Activated naive CD4-positive, alpha-beta T cell treated with anti-CD3 and anti-CD28 coated beads, Interleukin-2, amount 50 U/mL, for 72 hours (primary cell): ENCODE data around the gene CCSAP. TPM values are rescaled to one million over a fixed set of nuclear protein-coding genes. Genes with fewer than 3 reads are reported as not detected.

Experiments used
- ATAC-seq, 2 donors: fragments of 150-1000 bp; cut with Tn5 transposase; 2 replicates each; pipeline ENCODE4 v1.10.0; 2021; ENCODE audit warnings: mild to moderate bottlenecking in 2 of 2, moderate library complexity in 2 of 2
- DNase-seq, 2 donors: peaks; one replicate each; pipeline ENCODE4 v3.0.0; 2021 to 2022; ENCODE audit warnings: low spot score in 2 of 2
- H3K27ac Mint-ChIP-seq, 2 donors: one replicate each; pipeline ENCODE4 v1.8.0; 2022; ENCODE audit warnings: mild to moderate bottlenecking in 2 of 2, mixed read lengths in 2 of 2
- H3K36me3 Mint-ChIP-seq, 2 donors: one replicate each; pipeline ENCODE4 v1.8.0; 2022; ENCODE audit warnings: mixed read lengths in 2 of 2
- H3K9me3 Mint-ChIP-seq, 2 donors: one replicate each; pipeline ENCODE4 v1.8.0; 2022; ENCODE audit warnings: mixed read lengths in 2 of 2
- total RNA-seq, 2 donors: library from RNA; stranded (reverse); gene quantifications; one replicate each; pipeline ENCODE4 v1.2.3, GENCODE V29; 2022

The CCSAP gene
- total RNA-seq, 2 donors from 2014 or later = 5.9 to 11.4 TPM

DNA sequence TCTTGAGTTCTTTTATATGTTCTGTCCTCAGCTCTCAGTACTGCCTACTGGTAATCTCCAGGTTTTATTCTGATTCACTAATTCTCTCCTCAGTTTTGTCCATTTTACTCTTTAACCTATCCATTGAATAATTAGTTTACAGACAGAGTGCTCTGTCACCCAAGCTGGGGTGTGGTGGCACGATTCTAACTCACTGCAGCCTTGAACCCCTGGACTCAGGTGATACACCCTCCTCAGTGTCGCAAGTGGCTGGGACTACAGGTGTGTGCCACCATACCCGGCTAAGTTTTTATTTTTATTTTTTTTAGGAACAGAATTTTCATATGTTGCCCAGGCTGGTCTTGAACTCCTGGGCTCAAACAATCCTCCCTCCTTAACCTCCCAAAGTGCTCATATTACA, 58.0 kb downstream of the CCSAP start:
- Mint-ChIP-seq H3K27ac (peak overlapping the region in 1 of 2 donors; percentile 12), H3K9me3 (peaks cover 0 to 7% of the 10 kb centered on the region in 2 donors), H3K36me3 (peaks cover 4 to 33% of the 10 kb centered on the region in 2 donors)
- DNase-seq = no peak
- no peak for ATAC-seq

DNA sequence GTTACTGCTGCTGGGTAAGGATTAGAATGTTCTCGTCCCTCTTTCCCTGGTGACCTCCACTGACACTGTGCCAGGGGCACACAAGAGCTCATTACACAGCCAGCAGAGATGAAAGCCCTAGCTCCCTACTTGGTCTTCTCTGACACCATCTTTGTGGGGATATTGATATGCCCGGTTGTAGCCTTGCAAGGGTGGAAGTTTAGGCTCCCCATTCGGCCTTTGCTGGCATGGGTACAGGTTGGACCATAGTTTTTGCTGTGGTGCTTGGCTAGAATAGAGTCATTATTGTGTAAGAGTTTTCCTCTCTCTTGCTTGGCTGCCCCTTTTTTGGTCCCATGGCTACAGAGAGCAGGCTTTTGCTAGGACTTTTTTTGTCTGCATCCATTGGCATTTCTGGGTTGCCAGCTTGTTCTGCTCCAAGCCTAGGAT, 59.6 kb downstream of the CCSAP start:
- ATAC-seq = no peak
- Mint-ChIP-seq H3K9me3 (peaks cover 0 to 7% of the 10 kb centered on the region in 2 donors), H3K27ac (peak overlapping the region in 1 of 2 donors; percentile 16), H3K36me3 (peaks cover 0 to 22% of the 10 kb centered on the region in 2 donors)
- no peak for DNase-seq

DNA sequence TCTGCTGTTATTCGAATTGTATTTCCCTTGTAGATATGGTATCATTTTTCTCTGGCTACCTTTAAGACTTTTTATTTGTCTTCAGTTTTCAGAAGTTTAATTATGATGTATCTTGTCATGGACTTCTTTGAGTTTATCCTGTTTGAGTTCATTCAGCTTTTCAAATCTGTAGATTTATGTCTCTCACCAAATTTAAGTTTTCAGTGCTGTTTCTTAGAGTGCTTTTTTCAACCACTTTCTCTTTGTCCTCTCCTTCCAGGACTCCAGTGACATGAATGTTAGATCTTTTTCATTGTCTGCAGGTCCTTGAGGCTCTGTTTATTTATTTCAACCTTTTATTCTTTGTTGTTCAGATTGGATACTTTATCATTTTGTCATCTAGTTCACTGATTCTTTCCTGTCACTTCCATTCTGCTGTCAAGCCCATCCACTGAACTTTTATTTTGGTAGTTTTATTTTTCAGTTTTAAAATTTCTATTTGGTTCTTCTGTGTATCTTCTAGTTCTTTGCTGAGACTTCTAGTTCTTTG, 60.5 kb downstream of the CCSAP start:
- Mint-ChIP-seq H3K27ac (no peak overlapping the region), H3K9me3 (peaks cover 0 to 7% of the 10 kb centered on the region in 2 donors), H3K36me3 (peaks cover 0 to 22% of the 10 kb centered on the region in 2 donors)
- DNase-seq = no peak
- no peak for ATAC-seq

DNA sequence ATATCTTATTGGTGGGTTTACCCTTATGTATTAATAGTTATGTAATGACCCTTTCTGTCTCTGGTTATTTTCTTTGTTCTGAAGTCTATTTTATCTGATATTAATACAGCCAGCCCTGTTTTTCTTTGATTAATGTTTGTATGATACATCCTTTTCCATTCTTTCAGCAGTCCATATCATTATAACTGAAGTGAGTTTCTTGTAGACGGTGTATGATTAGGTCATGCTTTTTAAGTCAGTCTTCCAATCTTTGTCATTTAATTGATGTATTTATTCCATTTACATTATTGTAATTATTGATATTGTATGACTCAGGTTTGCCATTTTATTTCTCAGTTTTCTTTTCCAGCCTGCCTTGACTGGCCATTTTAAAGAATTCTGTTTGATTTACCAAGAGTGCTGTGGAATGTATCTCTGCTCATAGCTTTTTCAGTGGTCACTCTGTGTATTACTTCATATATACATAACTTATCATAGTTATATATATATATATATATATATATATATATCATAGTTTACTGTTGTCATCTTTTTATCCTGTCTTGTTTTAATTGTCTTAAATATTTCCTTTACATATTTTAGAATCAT, 61.4 kb downstream of the CCSAP start:
- H3K27ac Mint-ChIP-seq = no peak overlapping the region
- H3K36me3 Mint-ChIP-seq = peaks cover 0 to 14% of the 10 kb centered on the region in 2 donors
- ATAC-seq (peak in 1 of 2 donors; percentile 12), DNase-seq (no peak)
- H3K9me3 Mint-ChIP-seq = peaks cover 0 to 7% of the 10 kb centered on the region in 2 donors

DNA sequence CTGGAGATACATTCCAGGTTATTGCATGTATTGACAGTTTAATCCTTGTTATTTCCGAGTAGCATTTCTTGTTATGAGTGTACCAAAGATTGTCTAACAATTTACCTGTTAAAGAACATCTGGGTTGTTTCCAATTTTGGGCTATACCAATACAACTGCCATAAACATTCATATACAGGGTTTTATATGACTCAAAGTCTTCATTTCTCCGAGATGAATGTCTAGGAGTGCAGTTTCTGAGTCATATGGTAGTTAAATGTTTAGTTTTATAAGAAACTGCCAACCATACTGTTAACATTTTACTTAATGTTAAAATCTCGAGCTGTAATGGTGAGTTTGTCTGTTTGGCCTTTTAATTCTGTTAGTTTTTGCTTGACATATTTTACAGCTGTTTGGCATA, 61.9 kb downstream of the CCSAP start:
- DNase-seq (no peak), ATAC-seq (peak; percentile 36 to 97)
- Mint-ChIP-seq H3K27ac (no peak overlapping the region), H3K9me3 (peaks cover 0 to 7% of the 10 kb centered on the region in 2 donors), H3K36me3 (peaks cover 0 to 14% of the 10 kb centered on the region in 2 donors)

DNA sequence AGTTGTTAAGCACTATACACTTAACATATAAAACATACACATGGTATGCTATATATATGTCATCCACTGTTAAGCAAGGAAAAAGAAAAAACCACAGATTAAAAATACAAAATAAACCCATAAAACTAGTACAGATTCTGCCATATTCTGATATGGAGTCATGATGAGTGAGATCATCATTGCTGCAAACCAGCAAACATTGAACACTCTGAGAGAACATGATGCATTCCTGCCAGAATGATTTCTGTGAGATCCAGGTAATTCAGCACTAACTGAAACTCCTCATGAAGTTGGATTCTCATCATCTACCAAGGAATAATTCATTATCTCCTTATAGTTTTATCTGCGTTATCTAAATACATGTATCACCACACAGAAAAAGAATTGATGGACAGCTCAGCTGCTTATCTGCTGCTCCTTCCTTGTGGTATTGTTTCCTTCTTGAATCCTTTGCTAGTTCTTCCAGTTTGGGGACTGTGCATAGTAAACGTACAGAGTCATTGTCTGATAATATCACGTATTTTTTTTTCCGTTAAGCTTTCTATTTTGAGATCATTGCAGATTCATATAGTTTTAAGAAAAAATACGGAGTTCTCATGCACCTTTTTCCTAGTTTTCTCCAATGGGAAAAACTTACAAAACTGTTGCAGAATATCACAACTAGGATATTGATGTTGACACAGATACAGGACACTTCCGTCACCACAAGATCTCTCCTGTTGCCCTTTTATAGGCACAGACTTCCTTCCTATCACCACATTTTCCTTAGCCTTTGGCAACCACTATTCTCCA, 62.6 kb downstream of the CCSAP start:
- Mint-ChIP-seq H3K9me3 (peaks cover 0 to 7% of the 10 kb centered on the region in 2 donors), H3K36me3 (peaks cover 0 to 16% of the 10 kb centered on the region in 2 donors), H3K27ac (no peak overlapping the region)
- DNase-seq (no peak), ATAC-seq (peak in 1 of 2 donors; percentile 30)

DNA sequence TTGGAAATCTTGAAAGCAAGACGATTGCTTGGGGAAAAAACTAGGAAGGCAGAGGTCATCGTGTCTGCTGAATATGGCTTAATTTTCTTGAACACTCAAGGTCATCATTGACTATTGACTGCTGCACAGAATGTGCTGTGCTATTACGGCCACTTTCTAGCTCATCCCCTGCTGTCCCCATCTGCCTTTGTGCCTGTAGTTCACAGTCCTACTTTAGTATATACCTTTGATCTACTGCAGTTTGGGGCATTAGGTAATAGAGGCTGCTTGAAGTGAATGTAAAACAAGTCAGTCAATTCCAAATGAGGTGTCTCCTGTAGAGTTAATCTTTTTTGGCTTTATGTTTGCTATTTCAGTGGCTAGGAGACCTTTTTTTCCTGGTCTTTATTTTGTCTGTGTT, 63.6 kb downstream of the CCSAP start:
- no peak for ATAC-seq
- DNase-seq = no peak
- H3K27ac Mint-ChIP-seq = no peak overlapping the region
- H3K36me3 Mint-ChIP-seq = peaks cover 0 to 19% of the 10 kb centered on the region in 2 donors
- H3K9me3 Mint-ChIP-seq = peaks cover 0 to 7% of the 10 kb centered on the region in 2 donors

DNA sequence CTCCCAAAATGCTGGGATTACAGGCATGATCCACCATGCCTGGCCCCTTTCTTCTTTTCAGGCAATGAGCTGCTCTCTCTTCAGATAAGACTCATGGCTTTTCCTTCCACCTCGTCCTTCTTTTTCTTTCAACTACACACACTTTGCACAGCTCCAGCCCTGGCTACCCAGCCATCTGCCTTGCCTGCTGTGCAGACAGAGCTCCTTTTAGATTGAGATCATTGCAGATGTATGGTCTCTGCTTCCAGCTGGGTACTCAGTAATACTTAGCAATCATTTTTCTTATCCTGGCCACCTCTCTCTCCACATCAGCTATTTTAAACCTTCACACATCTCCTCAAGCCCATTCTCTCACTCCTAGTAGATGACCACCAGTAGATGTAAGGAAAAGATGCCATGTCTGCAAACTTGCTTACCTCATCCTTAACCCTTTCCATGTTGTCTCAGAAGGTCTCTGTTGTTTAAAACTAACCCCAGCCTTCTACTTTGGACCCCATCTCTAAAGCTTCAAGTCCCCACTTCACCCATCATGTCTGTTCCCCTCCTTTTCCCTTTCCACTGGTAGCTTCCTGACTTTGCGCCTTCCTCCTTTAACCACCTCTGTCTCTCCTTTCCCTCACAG, 64.6 kb downstream of the CCSAP start:
- Mint-ChIP-seq H3K36me3 (peaks cover 0 to 19% of the 10 kb centered on the region in 2 donors), H3K9me3 (peaks cover 0 to 7% of the 10 kb centered on the region in 2 donors), H3K27ac (no peak overlapping the region)
- DNase-seq = no peak
- ATAC-seq = no peak

DNA sequence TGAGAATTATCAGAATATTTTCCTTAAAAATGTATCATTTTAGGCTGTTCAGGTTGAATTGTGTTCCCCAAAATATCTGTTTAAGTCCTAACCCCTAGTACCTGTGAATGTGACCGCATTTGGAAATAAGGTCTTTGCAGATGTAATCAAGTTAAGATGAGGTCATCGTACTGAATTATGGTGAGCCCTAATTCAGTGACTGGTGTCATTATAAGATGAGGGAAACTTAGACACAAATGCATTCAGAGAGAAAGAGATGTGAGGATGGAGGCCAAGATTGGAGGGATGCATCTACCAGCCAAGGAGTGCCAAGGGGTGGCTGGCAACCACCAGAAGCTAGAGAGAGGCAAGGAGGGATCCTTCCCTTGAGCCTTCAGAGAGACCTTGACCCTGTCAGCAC, 67.8 kb downstream of the CCSAP start:
- ATAC-seq = no peak
- H3K27ac Mint-ChIP-seq = no peak overlapping the region

DNA sequence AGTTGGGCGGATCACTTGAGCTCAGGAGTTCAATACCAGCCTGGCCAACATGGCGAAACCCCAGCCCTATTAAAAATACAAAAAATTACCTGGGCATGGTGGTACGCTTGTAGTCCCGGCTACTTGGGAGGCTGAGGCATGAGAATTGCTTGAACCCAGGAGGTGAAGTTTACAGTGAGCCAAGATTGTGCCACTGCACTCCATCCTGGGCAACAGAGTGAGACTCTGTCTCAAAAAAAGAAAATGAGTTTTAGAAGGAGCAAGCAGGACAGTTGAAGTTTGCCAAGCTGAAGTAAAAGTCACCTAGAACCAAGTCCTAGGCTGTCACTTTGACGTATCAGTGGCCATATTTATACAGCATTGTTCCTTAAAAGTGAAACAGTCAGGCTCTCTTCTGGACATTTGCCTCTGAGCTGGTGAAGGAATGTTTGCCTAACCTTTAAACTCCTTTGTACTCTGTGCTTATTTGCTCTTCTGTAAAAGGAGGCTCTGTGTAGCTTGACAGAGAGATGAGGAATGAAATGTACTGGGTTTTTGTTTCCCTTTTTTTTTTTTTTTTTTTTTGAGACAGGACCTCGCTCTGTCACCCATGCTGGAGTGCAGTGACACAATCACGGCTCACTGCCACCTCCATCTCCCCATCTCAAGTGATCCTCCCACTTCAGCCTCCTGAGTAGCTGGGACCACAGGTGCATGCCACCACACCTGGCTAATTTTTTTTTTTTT, 69.2 kb downstream of the CCSAP start:
- H3K27ac Mint-ChIP-seq = no peak overlapping the region
- no peak for DNase-seq
- H3K36me3 Mint-ChIP-seq = peaks cover 11 to 15% of the 10 kb centered on the region in 2 donors
- ATAC-seq = no peak
- no peaks in the 10 kb centered on the region for H3K9me3 Mint-ChIP-seq

More for the DNA sequence above, 67.8 kb downstream of the CCSAP start:
- peaks cover 11 to 15% of the 10 kb centered on the region in 2 donors for H3K36me3 Mint-ChIP-seq
- no peak for DNase-seq
- no peaks in the 10 kb centered on the region for H3K9me3 Mint-ChIP-seq

DNA sequence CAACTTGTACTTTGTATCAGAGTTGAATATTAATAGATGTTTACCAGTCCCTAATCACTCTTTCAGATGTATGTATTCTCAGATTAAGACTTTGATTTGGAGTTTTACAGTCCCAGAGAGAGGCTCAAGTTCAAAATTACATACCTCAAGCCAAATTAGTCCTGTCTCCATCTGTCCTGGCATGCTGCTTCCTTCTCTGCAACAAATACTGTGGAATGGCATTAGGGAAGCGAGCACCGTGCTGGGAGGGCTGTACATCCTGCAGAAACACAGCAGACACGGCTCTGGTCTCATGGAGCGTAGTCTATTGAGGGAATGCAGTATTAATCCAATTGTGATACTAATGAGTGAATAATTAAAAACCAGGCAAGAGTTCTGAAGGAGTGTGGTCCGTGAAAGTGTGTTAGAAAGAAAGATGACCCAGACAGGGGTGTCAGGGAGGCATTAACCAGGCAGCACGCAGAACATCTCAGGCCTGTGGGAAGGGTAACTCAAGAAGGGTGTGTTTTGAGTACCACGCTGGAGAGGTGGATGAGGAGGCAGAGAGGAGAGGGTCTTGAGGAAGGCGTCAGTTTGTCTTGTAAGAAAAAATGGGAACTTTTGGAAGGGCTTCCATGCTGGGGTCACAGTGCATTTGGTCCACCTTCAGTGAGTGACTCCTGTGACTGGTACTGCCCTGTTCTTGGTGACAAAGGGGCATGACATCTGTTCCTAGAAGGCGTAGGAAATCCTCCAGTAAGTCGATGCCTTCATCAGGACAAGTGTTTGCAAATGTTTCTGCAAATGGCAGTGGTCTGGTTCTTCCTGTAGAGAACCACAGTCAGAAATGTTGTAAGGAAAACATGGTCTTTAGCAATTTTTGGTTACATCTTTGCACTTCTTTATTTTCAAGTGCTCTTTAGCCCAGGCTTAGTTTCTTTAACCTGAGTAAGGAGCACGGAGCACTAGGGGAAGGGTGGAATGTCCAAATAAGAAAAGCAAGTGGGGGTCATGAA, 70.4 kb downstream of the CCSAP start:
- no peaks in the 10 kb centered on the region for H3K9me3 Mint-ChIP-seq
- peak overlapping the region; percentile 34 to 75 for H3K27ac Mint-ChIP-seq
- ATAC-seq (no peak), DNase-seq (no peak)
- H3K36me3 Mint-ChIP-seq = peaks cover 11 to 15% of the 10 kb centered on the region in 2 donors

DNA sequence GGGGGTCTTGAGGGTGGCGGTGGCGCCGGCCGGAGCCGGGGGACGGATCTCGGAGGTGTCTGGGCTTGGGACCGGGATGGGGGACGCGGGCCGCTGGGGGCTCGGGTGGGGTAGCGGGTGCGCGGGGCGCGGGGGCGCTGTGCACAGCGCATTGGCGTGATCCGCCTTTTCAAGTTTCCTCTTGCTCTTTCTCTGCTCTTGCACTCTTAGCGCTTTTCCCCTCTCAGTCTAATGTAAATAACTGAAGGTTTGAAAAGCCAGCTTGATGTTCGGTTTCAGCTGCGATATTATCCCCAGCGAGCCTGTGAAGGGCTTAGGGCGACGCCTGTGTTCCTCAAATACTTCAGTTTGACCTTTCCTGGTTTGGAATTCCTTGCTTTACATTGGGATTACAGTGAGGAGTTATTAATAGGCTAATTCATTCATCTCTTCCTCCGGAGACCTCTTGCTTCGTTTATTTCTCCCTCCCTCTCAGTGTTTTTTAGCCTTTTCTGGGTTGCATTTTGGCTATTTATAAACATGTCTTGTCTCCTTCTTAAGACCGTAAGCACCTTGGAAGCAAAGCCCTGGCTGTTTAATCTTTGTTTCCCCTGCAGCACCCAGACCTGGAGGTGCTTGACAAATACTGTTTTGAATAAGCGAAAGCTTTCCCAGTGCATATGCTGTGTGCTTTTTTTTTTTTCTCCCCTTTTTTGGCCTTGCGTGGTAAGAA, 71.2 kb downstream of the CCSAP start:
- peaks cover 0 to 5% of the 10 kb centered on the region in 2 donors for H3K9me3 Mint-ChIP-seq
- DNase-seq = no peak
- peak; percentile 63 to 71 for ATAC-seq
- H3K36me3 Mint-ChIP-seq = peaks cover 11 to 21% of the 10 kb centered on the region in 2 donors
- peak overlapping the region; percentile 75 to 79 for H3K27ac Mint-ChIP-seq
